Transverse colon (tissue), 3 donors: ENCODE measurements around the gene POM121L2.

Source experiments
- POLR2A ChIP-seq: fragments of 450-650 bp; IDR thresholded peaks from one replicate; pipeline ENCODE4 v1.6.1; 2016; ENCODE audit warnings: antibody characterized with exemption, mild to moderate bottlenecking, moderate library complexity
- TF ChIP-seq, protein P1 (sequence below), 5 experiments: fragments of 200-600 bp in 3 of 5; fragments of 450-650 bp in 2 of 5; sonication (generic) in 3 of 5; IDR thresholded peaks; 1 replicate in 2 of 5; 2 replicates in 3 of 5; pipeline ENCODE4 v1.5.1; 2016 to 2017; ENCODE audit warnings: antibody characterized with exemption in 5 of 5, inconsistent platforms in 3 of 5, mild to moderate bottlenecking in 2 of 5, moderate library complexity in 1 of 5

DNA sequence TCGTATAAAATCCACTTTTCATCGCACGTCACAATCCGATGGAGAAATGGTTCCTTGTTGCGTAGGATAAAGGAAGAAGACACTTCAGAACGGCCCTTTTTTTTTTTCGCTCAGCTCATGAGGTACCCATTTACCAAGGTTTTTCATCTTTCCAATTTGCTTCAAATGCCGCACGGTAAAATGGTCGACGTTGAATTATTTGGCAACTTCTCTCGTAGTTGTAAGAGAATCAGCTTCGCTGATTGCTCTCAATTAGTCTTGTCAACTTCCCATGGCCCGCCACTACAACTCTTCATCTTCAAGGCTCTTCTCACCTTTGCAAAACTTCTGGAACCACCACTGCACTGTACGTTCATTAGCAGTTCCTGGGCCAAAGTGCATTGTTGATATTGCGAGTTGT, 28.8 kb downstream of the POM121L2 start:
- TF ChIP-seq, protein P1, sequence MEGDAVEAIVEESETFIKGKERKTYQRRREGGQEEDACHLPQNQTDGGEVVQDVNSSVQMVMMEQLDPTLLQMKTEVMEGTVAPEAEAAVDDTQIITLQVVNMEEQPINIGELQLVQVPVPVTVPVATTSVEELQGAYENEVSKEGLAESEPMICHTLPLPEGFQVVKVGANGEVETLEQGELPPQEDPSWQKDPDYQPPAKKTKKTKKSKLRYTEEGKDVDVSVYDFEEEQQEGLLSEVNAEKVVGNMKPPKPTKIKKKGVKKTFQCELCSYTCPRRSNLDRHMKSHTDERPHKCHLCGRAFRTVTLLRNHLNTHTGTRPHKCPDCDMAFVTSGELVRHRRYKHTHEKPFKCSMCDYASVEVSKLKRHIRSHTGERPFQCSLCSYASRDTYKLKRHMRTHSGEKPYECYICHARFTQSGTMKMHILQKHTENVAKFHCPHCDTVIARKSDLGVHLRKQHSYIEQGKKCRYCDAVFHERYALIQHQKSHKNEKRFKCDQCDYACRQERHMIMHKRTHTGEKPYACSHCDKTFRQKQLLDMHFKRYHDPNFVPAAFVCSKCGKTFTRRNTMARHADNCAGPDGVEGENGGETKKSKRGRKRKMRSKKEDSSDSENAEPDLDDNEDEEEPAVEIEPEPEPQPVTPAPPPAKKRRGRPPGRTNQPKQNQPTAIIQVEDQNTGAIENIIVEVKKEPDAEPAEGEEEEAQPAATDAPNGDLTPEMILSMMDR (IDR thresholded peaks at IDR 0.05): no peak
- no peak for TF ChIP-seq POLR2A
